Spinal cord (tissue), 10 donors: ENCODE results near the gene NPTX2. TPM values are rescaled to one million over a fixed set of nuclear protein-coding genes. Genes with fewer than 3 reads are reported as not detected.
"Not testable (repeated sequence)": the region's sequence is repeated elsewhere in the genome, so short reads cannot be mapped to it uniquely, and the experiment has no call there.

Experiments used
- DNase-seq, 6 donors: peaks; one replicate each; pipeline versions ENCODE4 v3.0.0 to v3.0.0-alpha.2; 2013 to 2015; ENCODE audit warnings: low spot score in 6 of 6, low read depth in 4 of 6
- H3K27ac ChIP-seq: one replicate; pipeline ENCODE4 v1.5.1; 2013; ENCODE audit warnings: low read depth, low read length, control low read depth
- H3K27me3 ChIP-seq: one replicate; pipeline ENCODE4 v1.6.1; 2013; ENCODE audit warnings: low read length; ENCODE audit not compliant: control insufficient read depth, insufficient read depth
- H3K36me3 ChIP-seq: one replicate; pipeline ENCODE4 v1.6.1; 2013; ENCODE audit warnings: low read length; ENCODE audit not compliant: control insufficient read depth, insufficient read depth
- H3K4me1 ChIP-seq: one replicate; pipeline ENCODE4 v1.6.1; 2013; ENCODE audit warnings: low read length; ENCODE audit not compliant: control insufficient read depth, insufficient read depth
- H3K4me3 ChIP-seq: one replicate; pipeline ENCODE4 v1.5.1; 2013; ENCODE audit warnings: low read depth, low read length, control low read depth
- H3K9me3 ChIP-seq: one replicate; pipeline ENCODE4 v1.6.1; 2013; ENCODE audit warnings: low read length; ENCODE audit not compliant: control insufficient read depth, insufficient read depth
- WGBS: methylation state at CpG from one replicate; pipeline ENCODE4 v1.1.5; 2013; ENCODE audit warnings: missing lambda C conversion rate; ENCODE audit not compliant: insufficient coverage; 5-methylcytosine and 5-hydroxymethylcytosine counted together
- long read RNA-seq, 4 donors: transcript quantifications; one replicate each; lab custom pipeline, GENCODE V29; 2026
- polyA plus RNA-seq, 2 donors: library from polyadenylated mRNA; unstranded; fragments of 120-200 nt; gene quantifications; one replicate each; pipeline ENCODE4 v1.2.1, GENCODE V29; 2013; ENCODE audit not compliant: insufficient read length in 2 of 2
- total RNA-seq, 2 donors: library from RNA; depleted of rRNA in 1 of 2; stranded (reverse); fragments of 120-200 nt in 1 of 2; fragments of >200 nt in 1 of 2; gene quantifications; one replicate each; pipeline versions ENCODE4 v1.2.3 to v1.2.4, GENCODE V29; 2013 to 2014
- donor health status: healthy.

NPTX2 gene
- 10 to 100 TPM in 1 of 2 donors, 1 to 10 TPM in 1; 9.8 to 26.3 TPM for total RNA-seq
- 10 to 100 TPM; 46.6 to 48.1 TPM for polyA plus RNA-seq
- long read RNA-seq, donor 1, transcript NPTX2-201 (5 exons, 2,700 nt): major isoform, 6 of 6 reads
- long read RNA-seq, donor 1, partial matches to known transcripts: 0 of 6 reads
- long read RNA-seq, donor 1, other reads (novel, unspliced or antisense): 0 of 6 reads
- long read RNA-seq, donor 2, partial matches to known transcripts: 0 of 2 reads
- long read RNA-seq, donor 2, other reads (novel, unspliced or antisense): 0 of 2 reads
- long read RNA-seq, donor 3, partial matches to known transcripts: 0 of 1 reads
- long read RNA-seq, donor 3, other reads (novel, unspliced or antisense): 0 of 1 reads
- long read RNA-seq, donor 4: 0 reads

- Histone ChIP-seq H3K4me3 (peak within 1 kb of the TSS; percentile 37), H3K9me3 (no peaks in the 10 kb centered on the region), H3K27me3 (peaks cover 38% of the 10 kb centered on the region), H3K36me3 (peaks cover 10% of the 10 kb centered on the region), H3K27ac (no peak within 1 kb of the TSS), H3K4me1 (peaks cover 40% of the 10 kb centered on the region)
- DNase-seq: peak in 5 of 6 donors; percentile 60 to 95 (median 72)
- under 1% methylated on average over 130 of the region's 130 CpGs for WGBS
Observed at GRCh38 chr7:98617051-98617959, at the start of gene NPTX2. TSS of gene NPTX2 (plus strand) at chr7:98617285. CDS start at chr7:98617462, 177 bp downstream.

- WGBS: 41% methylated on average over 3 of the region's 7 CpGs
- no peak overlapping the region for H3K4me3 ChIP-seq
- no peaks in the 10 kb centered on the region for H3K36me3 ChIP-seq
- peaks cover 21% of the 10 kb centered on the region for H3K4me1 ChIP-seq
- H3K9me3 ChIP-seq: no peaks in the 10 kb centered on the region
- H3K27ac ChIP-seq: no peak overlapping the region
- peak in 1 of 6 donors; percentile 42 for DNase-seq
- no peaks in the 10 kb centered on the region for H3K27me3 ChIP-seq
Observed at GRCh38 chr7:98567991-98568390, 49.1 kb upstream of the NPTX2 start.

- WGBS: 39% methylated on average over 8 of the region's 8 CpGs
- no peak overlapping the region for H3K27ac ChIP-seq
- peak in 2 of 6 donors; percentile 38 to 64 for DNase-seq
Observed at GRCh38 chr7:98568891-98569290, 48.2 kb upstream of the NPTX2 start.

GRCh38 chr7:98569691-98570337 lies 47.3 kb upstream of the NPTX2 start:
- no peaks in the 10 kb centered on the region for H3K36me3 ChIP-seq
- no peak overlapping the region for H3K4me3 ChIP-seq
- no peaks in the 10 kb centered on the region for H3K27me3 ChIP-seq
- 13% methylated on average over 21 of the region's 22 CpGs for WGBS
- H3K4me1 ChIP-seq: peaks cover 18% of the 10 kb centered on the region
- H3K9me3 ChIP-seq: no peaks in the 10 kb centered on the region
- H3K27ac ChIP-seq: no peak overlapping the region
- DNase-seq: peak in 5 of 6 donors; percentile 43 to 87 (median 61)

More at GRCh38 chr7:98568891-98569290, 48.2 kb upstream of the NPTX2 start:
- peaks cover 18% of the 10 kb centered on the region for H3K4me1 ChIP-seq
- H3K27me3 ChIP-seq: no peaks in the 10 kb centered on the region
- no peak overlapping the region for H3K4me3 ChIP-seq
- no peaks in the 10 kb centered on the region for H3K9me3 ChIP-seq
- no peaks in the 10 kb centered on the region for H3K36me3 ChIP-seq

GRCh38 chr7:98571006-98571405 lies 46.1 kb upstream of the NPTX2 start:
- peaks cover 3% of the 10 kb centered on the region for H3K9me3 ChIP-seq
- H3K27ac ChIP-seq: no peak overlapping the region
- peaks cover 18% of the 10 kb centered on the region for H3K4me1 ChIP-seq

GRCh38 chr7:98571986-98572385 lies 45.1 kb upstream of the NPTX2 start:
- DNase-seq: no peak
- Histone ChIP-seq H3K27ac (no peak overlapping the region), H3K36me3 (no peaks in the 10 kb centered on the region), H3K4me3 (no peak overlapping the region), H3K9me3 (peaks cover 6% of the 10 kb centered on the region), H3K27me3 (no peaks in the 10 kb centered on the region), H3K4me1 (peaks cover 18% of the 10 kb centered on the region)
- WGBS: 94% methylated on average over 4 of the region's 6 CpGs

More at GRCh38 chr7:98571006-98571405, 46.1 kb upstream of the NPTX2 start:
- Histone ChIP-seq H3K36me3 (no peaks in the 10 kb centered on the region), H3K27me3 (no peaks in the 10 kb centered on the region), H3K4me3 (no peak overlapping the region)
- DNase-seq: no peak
- WGBS: 90% methylated on average over 2 of the region's 5 CpGs

GRCh38 chr7:98572716-98573115 lies 44.4 kb upstream of the NPTX2 start:
- H3K4me3 ChIP-seq, H3K27ac ChIP-seq, DNase-seq, H3K27me3 ChIP-seq, H3K36me3 ChIP-seq, H3K9me3 ChIP-seq: not testable (repeated sequence)
- WGBS: no CpG with 5 or more reads among the region's 9 CpGs
- peaks cover 18% of the 10 kb centered on the region for H3K4me1 ChIP-seq

GRCh38 chr7:98573816-98574215 lies 43.3 kb upstream of the NPTX2 start:
- H3K36me3 ChIP-seq: no peaks in the 10 kb centered on the region
- no peak for DNase-seq
- peaks cover 6% of the 10 kb centered on the region for H3K9me3 ChIP-seq
- peaks cover 14% of the 10 kb centered on the region for H3K4me1 ChIP-seq
- 95% methylated on average over 4 of the region's 6 CpGs for WGBS
- no peak overlapping the region for H3K27ac ChIP-seq
- no peaks in the 10 kb centered on the region for H3K27me3 ChIP-seq
- no peak overlapping the region for H3K4me3 ChIP-seq

GRCh38 chr7:98575878-98576277 lies 41.2 kb upstream of the NPTX2 start:
- H3K4me3 ChIP-seq: no peak overlapping the region
- peaks cover 6% of the 10 kb centered on the region for H3K9me3 ChIP-seq
- H3K27ac ChIP-seq: no peak overlapping the region
- no peaks in the 10 kb centered on the region for H3K36me3 ChIP-seq
- DNase-seq: no peak
- H3K27me3 ChIP-seq: no peaks in the 10 kb centered on the region
- 90% methylated on average over 1 of the region's 2 CpGs for WGBS
- no peaks in the 10 kb centered on the region for H3K4me1 ChIP-seq
